Stimulated activated naive CD8-positive, alpha-beta T cell treated with anti-CD3 and anti-CD28 coated beads, Interleukin-15, Interleukin-2, amounts not matched to agents 100 U/mL and 50 U/mL, for 24 hours (primary cell): Measurements from ENCODE around the gene KPTN.

Source experiments
- ATAC-seq: fragments of 150-1000 bp; cut with Tn5 transposase; one replicate; pipeline ENCODE4 v1.10.0; 2021
- DNase-seq: peaks from one replicate; pipeline ENCODE4 v3.0.0; 2021

Gene KPTN

GRCh38 chr19:47483800-47484690 is at the start of gene KPTN:
Gene KPTN (minus strand): TSS chr19:47484219. CDS start chr19:47484160, 59 bp downstream.
- DNase-seq (peak; percentile 92), ATAC-seq (peak; percentile 85)

DNA sequence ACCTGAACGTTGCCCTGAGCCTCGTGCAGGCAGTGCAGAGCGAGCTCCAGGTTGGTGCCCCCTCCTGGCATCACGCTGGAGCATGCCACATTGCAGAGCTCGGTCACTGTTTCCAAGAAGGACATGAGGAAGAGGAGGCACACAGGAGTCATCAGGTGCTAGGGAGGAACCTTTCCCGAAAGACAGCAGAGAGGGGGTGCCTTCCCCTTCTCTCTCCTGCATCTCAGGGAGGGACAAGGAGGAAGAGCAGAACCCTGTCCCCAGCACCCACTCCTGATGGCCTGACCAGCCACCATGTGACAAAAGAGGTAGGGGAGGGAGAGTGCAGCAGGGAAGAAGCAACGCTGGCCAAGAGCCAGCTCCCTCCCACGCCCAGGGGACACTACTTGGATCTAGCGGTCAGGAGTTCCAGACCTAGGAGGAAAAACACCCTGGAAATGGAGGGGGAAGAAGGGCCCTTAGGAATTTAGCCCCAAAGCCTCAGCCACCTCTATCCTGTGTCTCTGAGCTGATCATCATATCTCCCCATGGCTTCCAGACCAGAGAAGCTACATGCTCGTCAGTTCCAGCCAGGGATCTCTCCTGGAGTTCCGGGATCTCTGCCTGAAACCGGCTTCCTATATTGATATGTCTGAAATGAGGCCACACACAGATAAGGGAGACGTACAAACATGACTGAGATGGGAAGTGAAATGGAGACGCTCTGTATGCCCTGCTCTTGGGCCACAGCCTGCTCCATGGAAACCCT is 47.8 kb upstream of the KPTN start:
- ATAC-seq (no peak), DNase-seq (no peak)

DNA sequence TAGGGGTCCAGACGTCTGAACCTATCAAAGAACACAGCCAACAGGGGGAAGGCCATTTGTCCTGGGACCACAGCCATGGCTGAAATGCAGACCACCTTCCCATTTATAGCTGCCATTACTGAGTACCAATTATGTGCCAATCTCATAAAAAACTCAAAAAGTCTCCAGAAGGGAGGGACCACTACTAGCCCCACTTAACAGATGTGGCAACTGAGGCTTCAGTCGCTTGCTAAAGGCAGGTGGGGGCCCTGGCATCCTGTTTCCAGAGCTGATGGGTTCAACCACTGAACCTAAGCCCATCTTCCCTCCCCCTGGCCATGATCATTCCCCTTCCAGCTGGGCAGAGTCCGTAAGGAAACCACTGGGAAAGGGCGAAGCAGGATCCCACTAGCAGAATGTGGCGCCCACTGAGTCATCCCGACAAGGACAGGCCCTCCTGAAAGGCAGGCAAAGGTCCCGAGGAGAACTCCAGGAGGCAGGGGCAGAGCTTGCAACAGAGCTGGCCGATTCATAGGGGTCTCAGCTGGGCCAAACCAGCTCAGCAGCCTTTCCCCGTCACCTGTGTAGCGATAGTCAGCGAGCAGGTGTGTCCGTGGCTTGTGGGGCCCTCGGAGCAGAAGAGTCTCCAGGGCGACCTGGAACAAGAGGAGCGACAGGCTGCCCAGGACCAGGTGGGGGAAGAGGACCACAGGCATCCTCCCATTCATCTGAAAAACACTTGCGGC is 45.2 kb upstream of the KPTN start:
- ATAC-seq (no peak), DNase-seq (no peak)

DNA sequence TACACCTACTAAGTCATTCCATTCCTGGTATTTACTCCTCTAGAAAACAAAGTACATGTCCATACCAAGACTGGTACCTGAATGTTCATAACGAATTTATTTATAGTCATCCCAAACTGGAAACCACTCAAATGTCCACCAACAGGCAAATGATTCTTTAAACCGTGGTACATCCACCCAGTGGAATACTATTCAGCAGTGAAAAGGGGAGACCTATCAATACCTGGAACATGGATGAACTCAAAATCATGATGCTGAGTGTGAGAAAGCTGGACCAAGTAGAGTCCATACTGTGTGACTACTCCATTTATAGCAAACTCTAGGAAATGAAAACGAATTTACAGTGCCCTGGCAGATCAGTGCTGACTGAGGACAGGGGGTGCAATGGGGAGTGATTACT is 42.8 kb upstream of the KPTN start:
- no peak for ATAC-seq

GRCh38 chr19:47523473-47523872 is 39.5 kb upstream of the KPTN start:
- DNase-seq: no peak
- no peak for ATAC-seq

More for the DNA sequence above, 42.8 kb upstream of the KPTN start:
- no peak for DNase-seq

- DNase-seq (no peak), ATAC-seq (no peak)
Measured at GRCh38 chr19:47521473-47522180, 37.6 kb upstream of the KPTN start.

DNA sequence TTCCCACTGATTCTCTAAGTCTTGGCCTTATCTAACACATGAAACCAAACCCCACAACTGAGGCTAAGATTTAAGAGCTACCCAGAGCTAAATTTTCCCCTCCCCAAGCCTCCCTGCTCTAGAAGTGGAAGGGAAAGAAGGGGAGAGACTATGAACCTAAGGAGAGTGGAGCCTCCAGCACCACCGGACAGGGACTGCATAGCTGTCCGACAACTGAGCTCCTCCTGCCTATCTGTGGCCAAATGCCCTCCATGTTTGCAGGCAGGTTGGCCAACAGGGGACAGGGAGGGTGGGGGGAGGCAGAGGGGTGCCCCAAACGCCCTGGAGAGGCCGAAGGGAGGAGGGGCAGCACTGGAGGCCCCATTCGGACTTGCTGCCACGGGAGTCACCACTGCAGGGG is 36.8 kb upstream of the KPTN start:
- DNase-seq: no peak
- ATAC-seq: no peak

- DNase-seq (no peak), ATAC-seq (no peak)
Measured at GRCh38 chr19:47520343-47520806, 36.4 kb upstream of the KPTN start.

DNA sequence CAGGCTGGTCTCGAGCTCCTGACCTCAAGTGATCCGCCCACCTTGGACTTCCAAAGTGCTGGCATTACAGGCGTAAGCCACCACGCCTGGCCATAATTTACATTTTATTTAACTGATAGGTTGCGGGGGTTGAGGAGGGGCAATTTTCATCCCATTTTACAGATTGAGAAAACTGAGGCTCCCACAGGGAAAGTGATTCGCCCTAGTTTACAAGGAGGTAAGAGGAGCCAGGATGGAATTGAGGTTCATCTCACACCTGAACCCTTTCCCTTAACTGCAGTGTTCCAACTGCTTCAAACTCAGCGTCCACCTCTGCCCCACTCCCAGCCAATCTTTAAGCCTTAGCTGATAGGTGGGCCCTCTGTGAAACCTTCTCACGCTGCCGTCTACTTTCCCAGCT is 34.8 kb upstream of the KPTN start:
- ATAC-seq (no peak), DNase-seq (no peak)

DNA sequence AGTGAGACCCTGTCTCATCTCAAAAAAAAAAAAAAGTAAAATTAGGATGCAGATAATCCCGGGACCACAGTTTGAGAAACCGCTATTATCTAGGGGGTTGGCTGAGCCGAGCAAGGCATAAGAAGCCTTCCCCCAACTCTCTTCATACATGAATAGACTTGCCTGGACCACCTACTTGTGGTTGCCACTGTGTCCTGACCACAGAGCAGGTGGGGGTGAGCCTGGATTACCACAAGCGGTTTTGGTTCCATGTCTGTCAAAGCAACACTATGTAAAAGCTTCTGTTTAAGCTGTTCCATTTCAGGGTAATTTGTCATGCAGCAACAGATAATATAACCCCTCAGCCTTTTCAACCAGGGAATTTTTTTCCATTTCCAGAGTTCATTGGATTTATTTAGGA is 34.1 kb upstream of the KPTN start:
- peak; percentile 74 for DNase-seq
- ATAC-seq: peak; percentile 17

DNA sequence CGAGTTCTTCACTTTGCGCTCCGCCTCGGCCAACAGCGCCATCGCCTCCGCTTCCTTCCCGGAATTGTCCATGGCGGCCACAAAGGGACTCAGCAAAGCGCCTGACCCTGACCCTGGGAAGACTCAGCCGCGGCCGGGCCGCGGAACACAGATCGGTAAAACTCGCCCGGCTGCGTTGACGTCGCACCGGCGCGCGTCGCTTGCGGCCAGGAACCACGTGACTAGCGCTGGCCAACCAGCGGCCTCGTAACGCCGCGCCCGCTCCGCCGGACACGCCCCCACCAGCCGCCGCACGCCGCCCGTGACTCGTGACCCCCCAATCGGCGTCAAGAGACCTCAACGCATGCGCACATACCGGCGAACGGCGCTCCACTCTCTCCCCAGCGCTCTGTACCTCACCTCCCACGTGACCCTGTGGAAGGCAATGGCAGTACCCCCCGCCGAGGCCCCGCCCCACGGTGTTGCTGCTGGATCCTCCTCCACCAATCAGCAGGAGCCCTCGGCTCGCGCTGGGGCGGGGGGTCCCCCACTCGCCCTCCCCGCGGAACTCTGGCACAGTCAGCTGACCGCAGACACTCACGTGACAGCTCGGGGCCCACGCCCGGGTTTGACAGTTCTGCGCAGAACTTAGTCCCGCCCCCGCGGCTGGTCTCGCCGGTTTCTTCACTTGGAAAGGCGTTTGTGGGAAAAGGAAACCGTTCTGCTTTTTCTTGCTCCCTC is 31.0 kb upstream of the KPTN start, which contains the start of gene NAPA:
TSS of gene NAPA (minus strand) at position 195 of the 720 bp plus-strand sequence. CDS start at position 72, 123 bp downstream.
- ATAC-seq (peak; percentile 97), DNase-seq (peak; percentile 100)

DNA sequence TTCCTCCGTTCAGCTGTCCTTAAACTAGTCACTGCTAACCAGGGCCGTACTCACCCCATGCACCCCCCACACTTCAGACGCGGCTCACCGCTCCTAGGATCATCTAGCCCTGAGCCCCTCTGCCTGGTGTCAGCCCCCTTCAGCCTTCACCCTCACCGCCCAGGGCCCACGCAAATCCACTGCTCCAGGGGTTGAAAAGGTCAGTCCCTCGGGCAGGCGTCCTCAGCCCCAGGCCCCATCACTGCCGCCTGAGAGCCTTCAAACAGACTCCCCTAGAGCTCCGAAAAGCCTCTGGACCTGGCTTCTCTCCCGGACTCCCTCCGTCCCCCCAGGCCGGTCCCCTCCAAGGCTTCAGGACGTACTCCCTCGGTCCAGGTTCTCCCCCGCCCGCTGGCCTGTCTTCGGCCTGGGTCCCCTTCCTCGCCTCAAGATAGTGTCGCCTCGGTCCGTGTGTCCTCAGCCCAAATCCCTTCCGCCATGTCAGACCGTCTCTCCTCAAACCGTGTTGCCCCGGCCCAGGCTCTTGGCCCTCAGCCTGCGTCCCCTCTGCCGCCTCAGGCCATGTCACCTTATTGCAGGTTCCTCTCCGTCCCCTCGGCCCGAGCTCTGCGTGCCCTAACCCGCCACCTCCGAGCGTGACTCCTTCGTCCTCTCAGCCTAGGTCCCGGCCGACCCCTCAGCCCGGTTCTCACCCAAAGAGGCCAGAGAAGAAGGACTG is 30.3 kb upstream of the KPTN start:
- ATAC-seq (peak; percentile 0), DNase-seq (peak; percentile 21)

- ATAC-seq: no peak
- DNase-seq: no peak
Measured at GRCh38 chr19:47512948-47513319, 28.9 kb upstream of the KPTN start.

DNA sequence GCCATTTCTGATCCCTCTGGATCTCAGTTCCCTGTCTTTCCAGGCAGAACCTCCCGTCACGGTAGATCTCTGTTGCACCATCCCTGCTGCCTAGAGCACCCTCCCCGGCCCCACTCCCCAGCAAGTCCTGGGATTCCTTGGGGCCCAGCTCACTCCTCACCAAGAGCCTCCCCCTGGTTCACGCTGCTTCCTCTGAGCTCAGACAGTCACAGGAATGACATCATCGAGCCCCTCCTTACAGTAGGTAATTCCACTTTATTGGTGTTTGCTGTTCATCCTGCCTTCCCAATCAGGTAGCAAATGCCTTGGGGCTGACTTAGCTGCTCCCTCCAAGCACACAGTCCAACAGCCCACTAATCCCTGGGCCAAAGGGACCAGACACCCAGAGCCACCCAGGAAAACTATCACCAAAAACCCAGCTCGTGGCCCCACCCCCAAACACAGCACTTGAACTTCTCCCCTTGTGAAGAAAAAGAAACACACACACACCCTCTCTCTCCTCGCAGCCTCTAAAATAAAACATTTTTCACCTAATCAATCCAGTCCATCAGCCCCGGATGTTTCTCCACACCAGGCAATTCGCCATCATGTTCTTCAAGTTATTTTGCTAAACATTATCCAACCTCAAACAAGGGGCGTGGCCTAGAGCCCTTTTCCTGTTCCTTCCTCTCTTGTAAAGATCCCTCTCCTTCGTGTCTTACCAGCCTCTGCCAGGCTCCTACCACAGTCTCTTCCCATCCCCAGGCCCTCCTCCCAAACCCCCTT is 28.3 kb upstream of the KPTN start:
- DNase-seq: no peak
- ATAC-seq: no peak

- DNase-seq (no peak), ATAC-seq (no peak)
Measured at GRCh38 chr19:47511681-47512080, 27.7 kb upstream of the KPTN start.

DNA sequence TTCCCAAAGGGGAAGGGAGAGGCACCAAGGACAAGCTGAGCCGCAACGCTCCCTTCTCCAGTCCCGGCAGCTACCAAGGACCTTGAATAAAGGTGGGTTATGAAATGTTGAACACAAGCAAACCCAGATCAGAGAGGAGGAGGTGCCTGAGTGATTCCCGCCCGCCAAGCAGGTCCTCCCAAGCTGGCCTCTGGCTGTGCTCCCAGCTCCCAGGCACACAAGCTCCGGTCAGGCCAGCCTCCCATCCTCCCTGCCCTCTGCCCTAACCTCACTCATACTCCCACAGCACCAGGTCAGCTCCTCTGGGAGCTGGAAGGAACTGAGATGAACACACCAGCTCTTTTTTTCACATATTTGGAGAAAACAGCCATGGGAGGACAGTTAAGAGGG is 27.1 kb upstream of the KPTN start:
- no peak for ATAC-seq
- no peak for DNase-seq

DNA sequence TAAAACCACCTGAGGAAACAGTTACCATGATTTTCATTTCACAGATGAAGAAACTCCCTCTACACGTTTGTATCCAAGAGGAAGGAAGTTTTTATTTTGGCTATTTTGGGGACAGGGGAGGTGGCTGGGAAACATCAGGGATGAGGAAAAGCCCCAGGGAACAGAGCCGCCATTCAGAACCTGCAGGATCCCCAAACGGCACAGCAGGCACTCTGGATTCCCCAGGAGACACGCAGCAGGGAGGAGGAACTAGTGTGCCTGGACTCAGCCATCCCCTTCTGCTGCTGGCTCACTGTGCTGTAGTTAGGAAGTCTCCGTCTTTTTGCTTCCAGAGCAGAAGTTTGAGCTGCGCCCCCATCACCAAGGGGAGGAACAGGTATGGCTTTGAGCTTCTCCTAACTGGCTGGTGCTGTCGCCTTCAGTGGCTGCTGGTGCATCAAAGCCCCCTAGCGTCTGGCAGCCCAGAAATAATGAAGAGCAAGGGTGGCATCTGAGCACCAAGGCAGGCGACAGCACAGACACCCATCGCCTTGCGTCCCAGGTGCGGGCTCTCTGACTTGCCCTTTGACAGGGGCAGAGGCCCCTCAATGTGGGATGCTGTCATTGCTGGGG is 26.6 kb upstream of the KPTN start:
- ATAC-seq: no peak
- no peak for DNase-seq

- no peak for DNase-seq
Measured at GRCh38 chr19:47509973-47510372, 26.0 kb upstream of the KPTN start.

GRCh38 chr19:47509170-47509847 is 25.3 kb upstream of the KPTN start:
- DNase-seq (no peak), ATAC-seq (no peak)

More at GRCh38 chr19:47509973-47510372, 26.0 kb upstream of the KPTN start:
- no peak for ATAC-seq
